ENCODE data around the gene ITGB7.

- TF ChIP-seq, protein P1, sequence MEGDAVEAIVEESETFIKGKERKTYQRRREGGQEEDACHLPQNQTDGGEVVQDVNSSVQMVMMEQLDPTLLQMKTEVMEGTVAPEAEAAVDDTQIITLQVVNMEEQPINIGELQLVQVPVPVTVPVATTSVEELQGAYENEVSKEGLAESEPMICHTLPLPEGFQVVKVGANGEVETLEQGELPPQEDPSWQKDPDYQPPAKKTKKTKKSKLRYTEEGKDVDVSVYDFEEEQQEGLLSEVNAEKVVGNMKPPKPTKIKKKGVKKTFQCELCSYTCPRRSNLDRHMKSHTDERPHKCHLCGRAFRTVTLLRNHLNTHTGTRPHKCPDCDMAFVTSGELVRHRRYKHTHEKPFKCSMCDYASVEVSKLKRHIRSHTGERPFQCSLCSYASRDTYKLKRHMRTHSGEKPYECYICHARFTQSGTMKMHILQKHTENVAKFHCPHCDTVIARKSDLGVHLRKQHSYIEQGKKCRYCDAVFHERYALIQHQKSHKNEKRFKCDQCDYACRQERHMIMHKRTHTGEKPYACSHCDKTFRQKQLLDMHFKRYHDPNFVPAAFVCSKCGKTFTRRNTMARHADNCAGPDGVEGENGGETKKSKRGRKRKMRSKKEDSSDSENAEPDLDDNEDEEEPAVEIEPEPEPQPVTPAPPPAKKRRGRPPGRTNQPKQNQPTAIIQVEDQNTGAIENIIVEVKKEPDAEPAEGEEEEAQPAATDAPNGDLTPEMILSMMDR (IDR thresholded peaks at IDR 0.05) = no peak
- TF ChIP-seq POLR2A (IDR thresholded peaks at IDR 0.05) = no peak
These were observed 7.8 kb upstream of the ITGB7 start for GRCh38 chr12:53214687-53215455.

Data from adrenal gland (tissue), 5 donors.